CD4-positive, alpha-beta T cell treated with Interleukin-4 for 4 hours (primary cell): Measurements from ENCODE around the gene THAP6.
A peak's percentile ranks its signal among the peaks of the same experiment; 100 is the strongest.
"Not testable (repeated sequence)": the region's sequence is repeated elsewhere in the genome, so short reads cannot be mapped to it uniquely, and the experiment has no call there.

Source experiments
- DNase-seq: peaks from one replicate; pipeline ENCODE4 v3.0.0-alpha.2; 2020

THAP6 gene

GRCh38 chr4:75527482-75527881 is 13.2 kb downstream of the THAP6 start:
- no peak for DNase-seq

- no peak for DNase-seq
Measured at GRCh38 chr4:75530556-75531322, 16.5 kb downstream of the THAP6 start.

GRCh38 chr4:75531536-75532143 is 17.4 kb downstream of the THAP6 start:
- DNase-seq = not testable (repeated sequence)

GRCh38 chr4:75533339-75533887 is 19.1 kb downstream of the THAP6 start:
- DNase-seq = not testable (repeated sequence)

GRCh38 chr4:75533926-75534325 is 19.7 kb downstream of the THAP6 start:
- not testable (repeated sequence) for DNase-seq

- DNase-seq = not testable (repeated sequence)
Measured at GRCh38 chr4:75537308-75537707, 23.0 kb downstream of the THAP6 start.

GRCh38 chr4:75542824-75543223 is 28.6 kb downstream of the THAP6 start:
- DNase-seq = no peak

- DNase-seq = not testable (repeated sequence)
Measured at GRCh38 chr4:75544220-75544619, 29.9 kb downstream of the THAP6 start.

GRCh38 chr4:75544870-75545269 is 30.6 kb downstream of the THAP6 start:
- DNase-seq = no peak

- no peak for DNase-seq
Measured at GRCh38 chr4:75545526-75545925, 31.3 kb downstream of the THAP6 start.

GRCh38 chr4:75547647-75548387 is 33.5 kb downstream of the THAP6 start:
- DNase-seq = no peak

- DNase-seq = no peak
Measured at GRCh38 chr4:75549019-75549418, 34.7 kb downstream of the THAP6 start.

- DNase-seq = no peak
Measured at GRCh38 chr4:75552452-75552851, 38.2 kb downstream of the THAP6 start.

GRCh38 chr4:75555294-75556164 is 41.3 kb downstream of the THAP6 start, which contains the start of gene ODAPH:
Gene ODAPH, plus strand, starts transcription at chr4:75556066. Its CDS starts 17 bp downstream, at chr4:75556083.
- peak; percentile 32 for DNase-seq

- DNase-seq = no peak
Measured at GRCh38 chr4:75557696-75558095, 43.4 kb downstream of the THAP6 start.

GRCh38 chr4:75561789-75562188 is 47.5 kb downstream of the THAP6 start:
- DNase-seq = no peak

- no peak for DNase-seq
Measured at GRCh38 chr4:75564023-75564422, 49.8 kb downstream of the THAP6 start.

GRCh38 chr4:75565481-75565880 is 51.2 kb downstream of the THAP6 start:
- no peak for DNase-seq

- DNase-seq = no peak
Measured at GRCh38 chr4:75566911-75567310, 52.6 kb downstream of the THAP6 start.

GRCh38 chr4:75567725-75568124 is 53.5 kb downstream of the THAP6 start:
- DNase-seq = no peak
